Ecto neural progenitor cell (in vitro differentiated cells): Measurements from ENCODE around the gene CTAGE15.
"Not testable (repeated sequence)": the region's sequence is repeated elsewhere in the genome, so short reads cannot be mapped to it uniquely, and the experiment has no call there.

ENCODE experiments used
- DNase-seq: peaks from one replicate; pipeline ENCODE4 v3.0.0-alpha.2; 2018; ENCODE audit warnings: low spot score

CTAGE15 gene

GRCh38 chr7:143622130-143622529 lies 50.5 kb downstream of the CTAGE15 start:
- not testable (repeated sequence) for DNase-seq
